GM10248 (cell line): ENCODE measurements around the gene DDX5.
"Not testable (repeated sequence)": the region's sequence is repeated elsewhere in the genome, so short reads cannot be mapped to it uniquely, and the experiment has no call there.

Experiments
- CTCF ChIA-PET: fragments of 300-600 bp; sonication (Branson Sonifier 250); formaldehyde crosslinking; extraction: SDS; loops from one replicate; lab custom pipeline; 2021; ENCODE audit warnings: antibody characterized with exemption; lab: Yijun Ruan, JAX
- POLR2A ChIA-PET: fragments of 350-650 bp; sonication (Branson Sonifier 250); formaldehyde crosslinking; extraction: SDS; loops from one replicate; lab custom pipeline; 2020; ENCODE audit warnings: antibody characterized with exemption; lab: Yijun Ruan, JAX
- DNase-seq: peaks from one replicate; pipeline ENCODE4 v3.0.0; 2012; ENCODE audit errors: extremely low spot score
- TF ChIP-seq, protein P1 (sequence below): IDR thresholded peaks from 2 replicates; pipeline ENCODE4 v1.5.1; 2012; ENCODE audit warnings: mild to moderate bottlenecking, low read depth; ENCODE audit errors: extremely low read depth, missing control alignments, control extremely low read depth

DDX5 gene

DNA sequence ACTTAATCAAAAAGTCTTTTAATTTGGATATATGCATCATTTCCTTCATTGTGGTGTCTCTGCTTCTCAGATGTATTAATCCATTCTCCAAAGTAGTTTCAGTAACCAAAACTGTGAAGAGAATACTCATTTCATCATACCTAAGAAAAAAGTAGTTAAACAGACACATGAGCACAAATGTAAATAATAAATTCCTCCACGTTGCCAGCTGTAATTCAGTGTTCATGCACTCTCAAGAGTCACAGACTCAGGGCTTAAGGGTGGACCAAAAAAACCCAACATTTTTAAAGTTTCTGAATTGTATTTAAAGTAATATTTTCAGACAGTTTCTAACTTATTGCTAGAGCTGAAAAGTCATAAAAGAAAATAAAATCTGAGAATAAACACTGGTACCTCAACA, 28.2 kb downstream of the DDX5 start:
- no peak for DNase-seq
- POLR2A ChIA-PET: interaction anchor here (1.3 kb wide), 1 partner anchor 28 kb away, joined by 7 read pairs; the partner anchor contains the start of gene DDX5
- CTCF ChIA-PET: interaction anchor here (1.6 to 8.7 kb wide), 3 partner anchors 14 to 58 kb away, joined by 3 to 58 read pairs (median 39); no protein-coding TSS in a partner anchor
- TF ChIP-seq, protein P1, sequence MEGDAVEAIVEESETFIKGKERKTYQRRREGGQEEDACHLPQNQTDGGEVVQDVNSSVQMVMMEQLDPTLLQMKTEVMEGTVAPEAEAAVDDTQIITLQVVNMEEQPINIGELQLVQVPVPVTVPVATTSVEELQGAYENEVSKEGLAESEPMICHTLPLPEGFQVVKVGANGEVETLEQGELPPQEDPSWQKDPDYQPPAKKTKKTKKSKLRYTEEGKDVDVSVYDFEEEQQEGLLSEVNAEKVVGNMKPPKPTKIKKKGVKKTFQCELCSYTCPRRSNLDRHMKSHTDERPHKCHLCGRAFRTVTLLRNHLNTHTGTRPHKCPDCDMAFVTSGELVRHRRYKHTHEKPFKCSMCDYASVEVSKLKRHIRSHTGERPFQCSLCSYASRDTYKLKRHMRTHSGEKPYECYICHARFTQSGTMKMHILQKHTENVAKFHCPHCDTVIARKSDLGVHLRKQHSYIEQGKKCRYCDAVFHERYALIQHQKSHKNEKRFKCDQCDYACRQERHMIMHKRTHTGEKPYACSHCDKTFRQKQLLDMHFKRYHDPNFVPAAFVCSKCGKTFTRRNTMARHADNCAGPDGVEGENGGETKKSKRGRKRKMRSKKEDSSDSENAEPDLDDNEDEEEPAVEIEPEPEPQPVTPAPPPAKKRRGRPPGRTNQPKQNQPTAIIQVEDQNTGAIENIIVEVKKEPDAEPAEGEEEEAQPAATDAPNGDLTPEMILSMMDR: no peak

DNA sequence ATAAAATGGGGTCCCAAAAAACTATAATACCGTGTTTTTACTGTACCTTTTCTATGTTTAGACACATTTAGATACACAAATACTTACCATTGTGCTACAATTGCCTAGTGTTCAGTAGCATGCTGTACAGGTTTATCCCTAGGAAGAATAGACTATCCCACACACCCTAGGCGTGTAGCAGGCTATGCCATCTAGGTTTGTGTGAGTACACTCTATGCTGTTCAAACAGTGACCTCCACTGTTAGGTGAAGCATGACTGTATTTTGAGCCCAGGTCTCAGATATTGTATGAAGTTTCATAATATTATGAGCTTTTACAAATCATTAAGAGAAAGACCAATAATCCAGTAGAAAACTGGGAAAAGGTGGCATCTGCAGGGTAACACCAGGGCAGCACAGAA, 33.5 kb downstream of the DDX5 start:
- ChIA-PET POLR2A (no interaction called here), CTCF (no interaction called here)
- TF ChIP-seq, protein P1: no peak
- DNase-seq: no peak

DNA sequence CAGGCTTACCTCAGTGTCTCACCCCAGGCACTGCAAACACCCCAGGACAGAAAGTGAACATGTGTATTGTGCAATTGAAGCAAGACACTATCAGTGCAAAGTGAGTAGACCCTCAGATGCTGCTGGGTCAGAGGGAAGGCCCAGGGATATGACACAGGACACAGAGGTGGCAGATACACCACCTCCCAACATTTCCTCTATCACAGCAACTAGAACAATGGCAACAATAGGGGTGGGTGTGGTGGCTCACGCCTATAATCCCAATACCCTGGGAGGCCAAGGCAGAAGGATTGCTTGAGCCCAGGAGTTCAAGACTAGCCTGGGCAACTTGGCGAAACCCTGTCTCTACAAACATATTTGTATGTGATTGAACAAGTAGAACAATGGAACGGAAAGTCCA, 34.6 kb downstream of the DDX5 start:
- DNase-seq: no peak
- TF ChIP-seq, protein P1: no peak
- ChIA-PET CTCF (interaction anchor here (1.1 kb wide), 1 partner anchor 21 kb away, joined by 3 read pairs; no protein-coding TSS in a partner anchor), POLR2A (no interaction called here)

DNA sequence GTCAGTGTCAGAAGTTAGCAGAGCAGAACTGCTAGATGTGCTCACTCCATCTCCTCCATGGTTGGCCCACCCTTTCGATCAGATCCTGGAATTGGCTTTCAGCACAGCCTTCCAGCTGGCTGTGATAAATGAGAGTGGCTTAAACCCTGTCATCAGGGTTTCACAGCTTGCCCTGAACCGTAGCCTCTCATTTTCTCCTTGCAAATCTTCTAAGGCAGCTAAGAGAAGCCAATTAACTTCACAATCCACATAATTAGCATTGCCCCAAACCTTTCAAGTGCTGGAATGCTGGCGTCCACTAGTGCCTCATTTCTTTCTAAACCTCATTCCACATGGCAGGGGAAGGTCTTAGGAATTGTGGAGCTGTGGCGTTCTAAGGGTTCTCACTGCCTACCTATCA, 35.5 kb downstream of the DDX5 start:
- TF ChIP-seq, protein P1: no peak
- POLR2A ChIA-PET: interaction anchor here (0.5 kb wide), 1 partner anchor 367 kb away, joined by 3 read pairs; no protein-coding TSS in a partner anchor
- no peak for DNase-seq
- CTCF ChIA-PET: interaction anchor here (1.0 to 1.1 kb wide), 3 partner anchors 14 to 50 kb away, joined by 3 to 4 read pairs (median 3); no protein-coding TSS in a partner anchor

DNA sequence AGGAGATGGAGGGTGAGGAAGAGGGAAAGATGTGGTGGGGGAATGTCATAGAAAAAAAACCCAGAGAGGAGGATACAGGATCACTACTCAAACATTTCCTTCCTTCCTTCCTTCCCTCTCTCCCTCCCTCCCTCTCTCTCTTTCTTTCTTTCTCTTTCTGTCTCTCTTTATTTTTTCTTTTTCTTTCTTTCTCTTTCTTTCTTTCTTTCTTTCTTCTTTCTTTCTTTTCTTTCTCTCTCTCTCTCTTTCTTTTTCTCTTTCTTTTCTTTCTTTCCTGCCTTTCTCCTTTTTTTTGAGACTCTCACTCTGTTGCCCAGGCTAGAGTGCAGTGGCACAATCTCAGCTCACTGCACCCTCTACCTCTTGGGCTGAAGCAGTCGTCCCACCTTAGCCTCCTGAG, 39.3 kb downstream of the DDX5 start:
- CTCF ChIA-PET: interaction anchor here (1.1 to 3.8 kb wide), 2 partner anchors 13 to 47 kb away, joined by 3 to 11 read pairs; no protein-coding TSS in a partner anchor
- DNase-seq, POLR2A ChIA-PET: not testable (repeated sequence)

DNA sequence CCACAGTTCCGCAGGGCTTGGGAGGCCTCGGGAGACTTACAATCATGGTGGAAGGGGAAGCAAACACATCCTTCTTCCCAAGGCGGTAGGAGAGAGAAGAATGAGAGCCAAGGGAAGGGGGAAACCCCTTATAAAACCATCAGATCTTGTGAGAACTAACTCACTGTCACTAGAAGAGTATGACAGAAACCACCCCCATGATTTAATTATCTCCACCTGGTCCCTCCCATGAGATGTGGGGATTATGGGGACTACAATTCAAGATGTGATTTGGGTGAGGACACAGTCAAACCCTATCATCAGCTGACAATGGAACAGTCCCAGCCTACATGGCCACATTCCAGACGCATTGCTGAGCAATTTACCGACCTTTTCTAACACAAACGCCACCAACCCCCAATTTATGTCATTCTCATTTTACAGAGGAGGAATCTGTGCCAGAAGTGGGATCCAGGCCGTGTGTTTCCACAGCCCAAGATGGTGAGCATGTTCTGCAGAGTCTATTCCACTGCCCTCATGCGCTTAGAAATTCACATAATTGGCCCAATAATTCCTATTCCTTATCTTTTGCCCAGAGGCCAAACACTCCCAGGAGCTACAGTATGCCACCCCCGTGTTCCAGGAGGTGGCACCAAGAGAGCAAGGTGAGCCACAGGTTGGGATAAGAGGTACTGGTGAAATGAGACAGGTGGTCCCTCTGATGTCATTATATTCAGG, 39.9 kb downstream of the DDX5 start:
- POLR2A ChIA-PET: no interaction called here
- CTCF ChIA-PET: interaction anchor here (1.1 to 3.8 kb wide), 2 partner anchors 12 to 47 kb away, joined by 3 to 11 read pairs; no protein-coding TSS in a partner anchor
- DNase-seq: no peak
- TF ChIP-seq, protein P1: no peak

DNA sequence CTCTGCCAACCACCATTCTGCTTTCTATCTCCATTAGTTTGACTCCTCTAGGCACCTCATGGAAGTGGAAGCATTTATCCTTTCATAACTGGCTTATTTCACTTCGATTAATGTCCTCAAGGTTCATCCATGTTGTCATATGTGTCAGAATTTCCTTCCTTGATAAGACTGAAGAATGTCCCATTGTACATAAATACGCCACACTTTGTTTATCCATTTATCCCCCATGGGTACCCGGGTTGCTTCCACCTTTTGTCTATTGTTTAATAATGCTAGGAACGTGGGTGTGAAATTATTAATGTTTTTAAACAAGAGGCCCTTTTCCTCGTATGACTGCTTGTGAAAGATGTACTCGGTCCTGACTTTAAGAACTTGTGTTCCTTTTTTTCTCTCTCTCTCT, 44.3 kb downstream of the DDX5 start:
- no peak for DNase-seq
- POLR2A ChIA-PET: no interaction called here
- CTCF ChIA-PET: no interaction called here
- TF ChIP-seq, protein P1: no peak
